ENCODE data around the gene GPRC5C. TPM values are rescaled to one million over a fixed set of nuclear protein-coding genes. Genes with fewer than 3 reads are reported as not detected.

Gene GPRC5C
- total and polyA plus RNA-seq, 4 donors: 34.2 to 195 (median 119) TPM

DNA sequence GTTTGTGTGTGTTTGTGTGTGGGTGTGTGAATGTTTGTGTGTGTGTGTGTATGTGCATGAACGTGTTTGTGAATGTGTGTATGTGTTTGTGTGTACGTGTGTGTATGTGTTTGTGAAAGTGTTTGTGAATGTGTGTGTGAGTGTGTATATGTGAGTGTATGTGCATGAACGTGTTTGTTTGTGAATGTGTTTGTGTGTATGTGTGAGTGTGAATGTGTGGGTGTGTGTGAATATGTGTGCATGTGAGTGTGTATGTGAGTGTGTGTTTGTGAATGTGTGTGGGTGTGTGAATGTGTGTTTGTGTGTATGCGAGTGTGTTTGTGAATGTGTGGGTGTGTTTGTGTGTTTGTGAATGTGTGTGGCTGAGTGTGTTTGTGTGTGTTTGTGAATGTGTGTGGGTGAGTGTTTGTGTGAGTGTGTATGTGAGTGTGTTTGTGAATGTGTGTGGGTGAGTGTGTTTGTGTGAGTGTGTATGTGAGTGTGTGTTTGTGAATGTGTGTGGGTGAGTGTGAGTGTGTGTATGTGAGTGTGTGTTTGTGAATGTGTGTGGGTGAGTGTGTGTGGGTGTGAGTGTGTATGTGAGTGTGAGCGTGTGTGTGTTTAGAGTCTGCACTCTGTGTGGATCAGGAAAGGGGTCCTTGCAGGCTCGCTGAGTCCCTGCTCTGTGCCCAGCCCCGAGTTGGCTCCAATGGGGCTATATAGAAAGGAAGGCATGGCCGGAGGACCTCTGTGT, 33.7 kb downstream of the GPRC5C start:
- no peak for DNase-seq (ENCODE audit: low spot score)
- H3K27me3 ChIP-seq (ENCODE audit: control insufficient read depth in 4 of 4, insufficient read depth in 4 of 4, low read length in 3 of 4): no peaks in the 10 kb centered on the region
- no peaks in the 10 kb centered on the region for H3K36me3 ChIP-seq (ENCODE audit: control insufficient read depth in 4 of 4, insufficient read depth in 3 of 4, low read depth in 1 of 4, low read length in 3 of 4)
- TF ChIP-seq RXRA (IDR thresholded peaks at IDR 0.05): no peak
- TF ChIP-seq FOXA2 (IDR thresholded peaks at IDR 0.05): no peak
- TF ChIP-seq TAF1 (conservative IDR thresholded peaks at IDR 0.05): no peak
- no peak for TF ChIP-seq GABPA (IDR thresholded peaks at IDR 0.05 in 1 of 2, conservative IDR thresholded peaks at IDR 0.05 in 1 of 2)
- no peak for TF ChIP-seq YY1 (IDR thresholded peaks at IDR 0.05)
- TF ChIP-seq RAD21 (IDR thresholded peaks at IDR 0.05): no peak
- WGBS: 88% methylated on average over 8 of the region's 8 CpGs
- H3K9ac ChIP-seq (ENCODE audit: low read depth in 1 of 2, low read length in 2 of 2): no peak overlapping the region
- peaks cover 0 to 2% (median 0%) of the 10 kb centered on the region in 4 donors for H3K4me1 ChIP-seq (ENCODE audit: control insufficient read depth in 4 of 4, insufficient read depth in 4 of 4, low read length in 3 of 4)
- no peak overlapping the region for H3K4me3 ChIP-seq (ENCODE audit: low read depth in 1 of 3, low read length in 3 of 3)
- H3K9me3 ChIP-seq (ENCODE audit: control insufficient read depth in 4 of 4, low read length in 3 of 4): no peaks in the 10 kb centered on the region
- H3K27ac ChIP-seq (ENCODE audit: low read depth in 1 of 2, low read length in 2 of 2): peak overlapping the region; percentile 56 to 80

GRCh38 chr17:74466111-74466827, 34.4 kb downstream of the GPRC5C start, which contains the start of gene CD300A:
Gene CD300A, plus strand, starts transcription at chr17:74466634. Its CDS starts 70 bp downstream, at chr17:74466704.
- Histone ChIP-seq H3K36me3 (ENCODE audit: control insufficient read depth in 4 of 4, insufficient read depth in 3 of 4, low read depth in 1 of 4, low read length in 3 of 4) (no peaks in the 10 kb centered on the region), H3K27me3 (ENCODE audit: control insufficient read depth in 4 of 4, insufficient read depth in 4 of 4, low read length in 3 of 4) (no peaks in the 10 kb centered on the region), H3K9ac (ENCODE audit: low read depth in 1 of 2, low read length in 2 of 2) (peak within 1 kb of the TSS in 1 of 2 donors; percentile 63), H3K27ac (ENCODE audit: low read depth in 1 of 2, low read length in 2 of 2) (peak within 1 kb of the TSS; percentile 56 to 80), H3K9me3 (ENCODE audit: control insufficient read depth in 4 of 4, low read length in 3 of 4) (no peaks in the 10 kb centered on the region), H3K4me3 (ENCODE audit: low read depth in 1 of 3, low read length in 3 of 3) (peak within 1 kb of the TSS in 2 of 3 donors; percentile 33), H3K4me1 (ENCODE audit: control insufficient read depth in 4 of 4, insufficient read depth in 4 of 4, low read length in 3 of 4) (peaks cover 0 to 2% (median 0%) of the 10 kb centered on the region in 4 donors)
- WGBS: 54% methylated on average over 25 of the region's 25 CpGs
- DNase-seq (ENCODE audit: low spot score): no peak
- no peak for TF ChIP-seq SP1 (IDR thresholded peaks at IDR 0.05)
- TF ChIP-seq GABPA (IDR thresholded peaks at IDR 0.05 in 1 of 2, conservative IDR thresholded peaks at IDR 0.05 in 1 of 2): no peak
- TF ChIP-seq FOXA2 (IDR thresholded peaks at IDR 0.05): no peak
- TF ChIP-seq YY1 (IDR thresholded peaks at IDR 0.05): no peak
- no peak for TF ChIP-seq CTCF (IDR thresholded peaks at IDR 0.05; ENCODE audit: low read depth, low read length, missing input control)
- TF ChIP-seq HNF4A (conservative IDR thresholded peaks at IDR 0.05): no peak
- TF ChIP-seq MAX (IDR thresholded peaks at IDR 0.05): no peak
- TF ChIP-seq ZBTB33 (IDR thresholded peaks at IDR 0.05): no peak
- no peak for TF ChIP-seq EGR1 (IDR thresholded peaks at IDR 0.05; ENCODE audit: low read depth in 2 of 2)
- TF ChIP-seq RAD21 (IDR thresholded peaks at IDR 0.05): no peak
- TF ChIP-seq JUND (IDR thresholded peaks at IDR 0.05): no peak
- TF ChIP-seq NR2F2 (IDR thresholded peaks at IDR 0.05): no peak
- no peak for TF ChIP-seq FOXA1 (IDR thresholded peaks at IDR 0.05)
- TF ChIP-seq, protein P1, sequence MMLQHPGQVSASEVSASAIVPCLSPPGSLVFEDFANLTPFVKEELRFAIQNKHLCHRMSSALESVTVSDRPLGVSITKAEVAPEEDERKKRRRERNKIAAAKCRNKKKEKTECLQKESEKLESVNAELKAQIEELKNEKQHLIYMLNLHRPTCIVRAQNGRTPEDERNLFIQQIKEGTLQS (IDR thresholded peaks at IDR 0.05): no peak
- TF ChIP-seq HNF4G (IDR thresholded peaks at IDR 0.05): no peak
- no peak for TF ChIP-seq RXRA (IDR thresholded peaks at IDR 0.05)

Measured in liver (tissue), 9 donors.